Thyroid gland (tissue), 4 donors: ENCODE data around the gene GALNT2. TPM values are rescaled to one million over a fixed set of nuclear protein-coding genes. Genes with fewer than 3 reads are reported as not detected.
A peak's percentile ranks its signal among the peaks of the same experiment; 100 is the strongest.

Experiments used
- DNase-seq, 2 donors: peaks; one replicate each; pipeline ENCODE4 v3.0.0-alpha.2; 2019
- H3K27ac ChIP-seq, 3 donors: fragments of 200-600 bp; sonication (generic); 1 replicate in 2 of 3; 2 replicates in 1 of 3; pipeline ENCODE4 v1.5.1; 2016 to 2019; ENCODE audit warnings: mild to moderate bottlenecking in 1 of 3, moderate library complexity in 1 of 3
- H3K27me3 ChIP-seq: fragments of 200-600 bp; sonication (generic); one replicate; pipeline ENCODE4 v1.5.1; 2019
- H3K36me3 ChIP-seq, 2 donors: fragments of 200-600 bp; sonication (generic); one replicate each; pipeline ENCODE4 v1.5.1; 2016 to 2019
- H3K4me1 ChIP-seq, 2 donors: fragments of 200-600 bp; sonication (generic); one replicate each; pipeline ENCODE4 v1.5.1; 2017 to 2019
- H3K4me3 ChIP-seq, 3 donors: fragments of 200-600 bp; sonication (generic); replicated peaks in 1 of 3; 1 replicate in 2 of 3; 2 replicates in 1 of 3; pipeline ENCODE4 v1.5.1; 2016; ENCODE audit warnings: mild to moderate bottlenecking in 1 of 3
- H3K9me3 ChIP-seq: fragments of 200-600 bp; sonication (generic); one replicate; pipeline ENCODE4 v1.5.1; 2017
- CTCF ChIP-seq, 6 experiments: fragments of 200-600 bp in 3 of 6; fragments of 450-650 bp in 3 of 6; sonication (generic) in 3 of 6; IDR thresholded peaks; one replicate each; pipeline ENCODE4 v1.5.1; 2016 to 2019; ENCODE audit warnings: antibody characterized with exemption in 6 of 6, mild to moderate bottlenecking in 2 of 6, inconsistent platforms in 1 of 6, moderate library complexity in 1 of 6
- POLR2A ChIP-seq, 2 donors: fragments of 450-650 bp; IDR thresholded peaks; one replicate each; pipeline ENCODE4 v1.6.1; 2017; ENCODE audit warnings: antibody characterized with exemption in 2 of 2, mild to moderate bottlenecking in 2 of 2, moderate library complexity in 1 of 2
- WGBS, 2 donors: methylation state at CpG; one replicate each; pipeline ENCODE4 v1.1.5; 2017; 5-methylcytosine and 5-hydroxymethylcytosine counted together
- intact Hi-C: fragments of 100-400 bp; cut with DNase I; formaldehyde crosslinking; loops from one replicate; pipeline ENCODE4 v1.15.1; 2023
- total RNA-seq, 4 donors: library from RNA; depleted of rRNA; stranded (reverse); fragments of >200 nt; gene quantifications; one replicate each; pipeline ENCODE4 v1.2.3, GENCODE V29; 2016

The GALNT2 gene
- total RNA-seq, 4 donors from 2014 or later: 26.2 to 48.9 (median 42.3) TPM

GRCh38 chr1:230263568-230264195 is 196.6 kb downstream of the GALNT2 start:
- DNase-seq: no peak
- Histone ChIP-seq H3K36me3 (peaks cover 14 to 24% of the 10 kb centered on the region in 2 donors), H3K9me3 (no peaks in the 10 kb centered on the region), H3K4me3 (no peak overlapping the region), H3K27me3 (no peaks in the 10 kb centered on the region), H3K27ac (no peak overlapping the region), H3K4me1 (peaks cover 0 to 3% of the 10 kb centered on the region in 2 donors)
- intact Hi-C loops: no loop called here
- TF ChIP-seq CTCF (IDR thresholded peaks at IDR 0.05) (no peak), POLR2A (IDR thresholded peaks at IDR 0.05) (no peak)
- WGBS, 2 donors: 92 to 94% methylated on average over 17 to 21 of the region's 21 CpGs

- TF ChIP-seq CTCF (IDR thresholded peaks at IDR 0.05): no peak
- no peak for TF ChIP-seq POLR2A (IDR thresholded peaks at IDR 0.05)
- Histone ChIP-seq H3K9me3 (no peaks in the 10 kb centered on the region), H3K4me1 (peaks cover 0 to 8% of the 10 kb centered on the region in 2 donors), H3K4me3 (no peak overlapping the region), H3K27me3 (no peaks in the 10 kb centered on the region), H3K27ac (no peak overlapping the region), H3K36me3 (peaks cover 14 to 24% of the 10 kb centered on the region in 2 donors)
- DNase-seq: no peak
- intact Hi-C loops: no loop called here
- 89 to 90% methylated on average over 8 of the region's 8 CpGs for WGBS, 2 donors
These were observed 197.3 kb downstream of the GALNT2 start for GRCh38 chr1:230264342-230264741.

- Histone ChIP-seq H3K9me3 (no peaks in the 10 kb centered on the region), H3K27ac (no peak overlapping the region), H3K27me3 (no peaks in the 10 kb centered on the region), H3K4me1 (peaks cover 0 to 14% of the 10 kb centered on the region in 2 donors), H3K4me3 (no peak overlapping the region), H3K36me3 (peaks cover 14 to 24% of the 10 kb centered on the region in 2 donors)
- no peak for TF ChIP-seq POLR2A (IDR thresholded peaks at IDR 0.05)
- TF ChIP-seq CTCF (IDR thresholded peaks at IDR 0.05): no peak
- intact Hi-C loops: no loop called here
- DNase-seq: peak in 1 of 2 donors; percentile 36
- 90 to 91% methylated on average over 17 of the region's 17 CpGs for WGBS, 2 donors
These were observed 198.4 kb downstream of the GALNT2 start for GRCh38 chr1:230265200-230266115.

GRCh38 chr1:230266456-230266855 is 199.4 kb downstream of the GALNT2 start:
- no peak for TF ChIP-seq CTCF (IDR thresholded peaks at IDR 0.05)
- TF ChIP-seq POLR2A (IDR thresholded peaks at IDR 0.05): no peak
- Histone ChIP-seq H3K4me3 (no peak overlapping the region), H3K4me1 (peaks cover 0 to 14% of the 10 kb centered on the region in 2 donors), H3K27ac (no peak overlapping the region), H3K9me3 (no peaks in the 10 kb centered on the region), H3K36me3 (peaks cover 14 to 24% of the 10 kb centered on the region in 2 donors), H3K27me3 (no peaks in the 10 kb centered on the region)
- intact Hi-C loops: no loop called here
- DNase-seq: no peak
- 59 to 100% methylated on average over 1 to 2 of the region's 2 CpGs for WGBS, 2 donors
